SK-N-SH (cell line): ENCODE data around the gene TMEM120B.

Experiments
- CHD2 ChIP-seq: fragments of 150-350 bp; IDR thresholded peaks from 2 replicates; pipeline ENCODE4 v1.6.1; 2018; ENCODE audit warnings: low read length; ENCODE audit not compliant: partially characterized antibody
- CTCF ChIP-seq: fragments of 200-600 bp; sonication (generic); IDR thresholded peaks from 2 replicates; pipeline ENCODE4 v1.6.1; 2017; ENCODE audit warnings: antibody characterized with exemption, mild to moderate bottlenecking, moderate library complexity
- IRF3 ChIP-seq: fragments of 150-350 bp; IDR thresholded peaks from 2 replicates; pipeline ENCODE4 v1.6.1; 2016; ENCODE audit warnings: mild to moderate bottlenecking, low read depth, low read length
- MEF2A ChIP-seq: IDR thresholded peaks from 2 replicates; pipeline ENCODE4 v1.4.0; 2012; ENCODE audit warnings: low read depth, borderline replicate concordance
- RAD21 ChIP-seq: IDR thresholded peaks from 2 replicates; pipeline ENCODE4 v1.6.1; 2012; ENCODE audit warnings: mild to moderate bottlenecking, low read length
- REST ChIP-seq: IDR thresholded peaks from 2 replicates; pipeline ENCODE4 v1.6.1; 2012; ENCODE audit warnings: mild to moderate bottlenecking, low read depth, low read length, moderate library complexity
- RXRA ChIP-seq: IDR thresholded peaks from 2 replicates; pipeline ENCODE4 v1.4.0; 2012; ENCODE audit warnings: low read depth, mild to moderate bottlenecking, borderline replicate concordance
- TAF1 ChIP-seq: IDR thresholded peaks from 2 replicates; pipeline ENCODE4 v1.6.1; 2012; ENCODE audit warnings: low read depth, mild to moderate bottlenecking, low read length, moderate library complexity, borderline replicate concordance
- USF2 ChIP-seq: fragments of 150-350 bp; IDR thresholded peaks from 2 replicates; pipeline ENCODE4 v1.6.1; 2017; ENCODE audit warnings: antibody characterized with exemption, low read length, low read depth, borderline replicate concordance

- TF ChIP-seq CTCF (no peak), IRF3 (no peak), USF2 (no peak), RAD21 (no peak), CHD2 (no peak), REST (no peak), RXRA (no peak), MEF2A (no peak), TAF1 (no peak)
These were observed 43.0 kb upstream of the TMEM120B start, which contains the start of gene MORN3 for GRCh38 chr12:121669521-121669900.
